DMS114 treated with DMSO at 0.1 percent for 48 hours (cell line): ENCODE data around the gene RPRD1B.

Experiments
- DNase-seq: peaks from one replicate; lab custom pipeline; 2025; ENCODE audit not compliant: unreplicated experiment; lab: John Stamatoyannopoulos, UW

Gene RPRD1B

DNA sequence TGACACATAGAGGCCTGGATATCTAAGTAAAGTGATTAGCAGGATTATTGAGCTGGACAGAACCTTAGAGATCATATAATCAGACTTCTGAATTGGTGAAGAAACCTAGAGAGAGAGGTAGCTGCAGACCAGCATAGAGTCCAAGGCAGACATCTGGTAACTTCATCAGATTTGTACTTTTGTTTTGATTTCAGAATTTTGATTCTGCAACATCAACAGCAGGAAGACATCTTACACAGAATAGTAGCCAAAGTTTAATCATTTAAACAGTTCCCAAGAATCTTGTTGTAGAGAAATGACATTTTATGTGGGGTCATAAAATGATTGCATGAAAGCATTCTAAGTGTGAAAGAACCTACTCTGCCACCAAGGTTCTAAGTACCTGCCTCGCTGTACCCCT lies 39.4 kb downstream of the RPRD1B start:
- no peak for DNase-seq

DNA sequence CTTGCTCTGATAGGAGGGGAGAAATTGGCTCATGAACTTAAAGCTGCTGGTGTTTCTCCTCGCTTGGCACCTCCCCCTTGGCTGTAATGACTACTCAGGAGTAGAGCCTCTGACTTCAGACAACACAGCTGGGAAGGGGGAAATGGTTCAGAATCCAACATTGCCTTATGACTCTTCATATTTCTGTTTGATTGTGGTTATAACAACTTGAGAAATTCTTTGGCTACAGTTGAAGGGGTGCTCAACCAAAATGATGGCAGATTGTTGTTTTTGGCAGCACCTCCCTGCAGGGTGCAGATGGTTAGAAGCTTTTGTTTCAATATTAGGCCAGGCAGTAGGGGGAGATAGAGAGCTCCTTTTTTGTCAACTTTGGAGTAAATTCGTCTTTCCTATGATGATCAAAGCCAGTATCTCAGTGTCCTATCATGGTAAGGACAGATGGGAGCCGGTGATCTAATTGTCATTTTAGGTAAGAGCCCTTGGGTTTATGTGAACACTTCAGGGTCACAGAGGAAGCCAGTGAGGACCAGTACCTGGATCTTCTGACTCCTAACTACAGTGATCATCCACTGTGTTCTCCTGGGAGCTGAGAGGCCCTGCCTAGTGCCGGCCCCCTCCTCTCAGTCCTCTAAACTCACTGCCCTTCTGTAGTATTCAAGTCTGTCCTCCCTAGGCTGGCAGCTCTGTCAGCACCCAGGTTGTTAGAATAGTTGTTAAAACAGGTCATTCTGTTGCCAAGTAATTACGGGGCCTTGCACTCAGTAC lies 39.9 kb downstream of the RPRD1B start:
- no peak for DNase-seq

GRCh38 chr20:38075161-38075998 lies 41.8 kb downstream of the RPRD1B start:
- DNase-seq: no peak

GRCh38 chr20:38076548-38076947 lies 43.0 kb downstream of the RPRD1B start:
- no peak for DNase-seq

GRCh38 chr20:38078084-38078483 lies 44.5 kb downstream of the RPRD1B start:
- no peak for DNase-seq

DNA sequence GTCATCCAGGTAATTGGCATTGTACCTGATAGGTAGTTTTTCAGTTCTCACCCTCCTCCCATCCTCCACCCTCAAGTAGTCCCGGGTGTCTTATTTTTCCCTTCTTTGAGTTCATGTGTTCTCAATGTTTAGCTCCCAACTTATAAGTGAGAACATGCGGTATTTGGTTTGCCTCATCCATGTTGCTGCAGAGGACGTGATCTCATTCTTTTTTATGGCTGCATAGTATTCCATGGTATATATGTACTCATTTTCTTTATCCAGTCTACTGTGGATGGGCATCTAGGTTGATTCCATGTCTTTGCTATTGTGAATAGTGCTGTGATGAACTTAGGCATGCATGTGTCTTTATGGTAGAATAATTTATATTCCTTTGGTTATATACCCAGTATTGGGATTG lies 45.8 kb downstream of the RPRD1B start:
- no peak for DNase-seq

- DNase-seq: no peak
Observed at GRCh38 chr20:38081575-38081974, 48.0 kb downstream of the RPRD1B start.

GRCh38 chr20:38082894-38083293 lies 49.3 kb downstream of the RPRD1B start:
- no peak for DNase-seq

GRCh38 chr20:38083338-38084048 lies 49.9 kb downstream of the RPRD1B start:
- no peak for DNase-seq

- DNase-seq: no peak
Observed at GRCh38 chr20:38084425-38084951, 50.9 kb downstream of the RPRD1B start.

DNA sequence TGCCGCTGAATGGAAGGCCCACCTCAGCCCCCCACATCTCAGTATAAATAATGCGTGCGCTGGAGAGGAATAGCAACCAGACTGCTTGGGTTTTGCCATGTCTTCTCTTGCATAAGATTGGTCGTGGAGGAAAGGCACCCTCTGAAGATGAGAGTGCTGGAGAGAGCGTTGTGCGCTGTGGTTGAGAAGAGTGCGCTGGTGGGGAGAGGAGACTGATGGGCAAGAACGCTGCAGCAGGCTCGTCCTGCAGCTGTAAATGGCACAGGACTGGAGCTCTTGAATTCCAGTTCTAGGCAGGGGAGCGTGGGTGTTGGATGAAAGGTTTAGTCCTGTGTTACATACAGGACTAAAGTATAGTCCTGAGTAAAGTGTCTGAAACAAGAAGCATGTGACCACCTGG lies 51.5 kb downstream of the RPRD1B start:
- DNase-seq: no peak

DNA sequence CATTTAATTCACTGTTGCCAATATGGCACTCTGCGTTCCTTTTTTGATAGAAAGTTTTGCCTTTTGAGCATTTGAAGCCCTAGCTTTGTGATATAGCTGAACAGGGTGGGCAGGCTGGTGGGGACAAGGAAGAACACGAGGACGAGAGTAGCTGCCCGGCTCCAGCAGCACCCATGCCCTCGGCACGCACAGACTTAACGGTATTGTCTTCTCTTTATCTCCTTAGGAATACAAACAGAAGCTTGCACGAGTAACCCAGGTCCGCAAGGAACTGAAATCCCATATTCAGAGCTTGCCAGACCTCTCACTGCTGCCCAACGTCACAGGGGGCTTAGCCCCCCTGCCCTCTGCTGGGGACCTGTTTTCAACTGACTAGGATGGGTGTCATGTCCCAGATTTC lies 56.0 kb downstream of the RPRD1B start:
- DNase-seq: no peak

DNA sequence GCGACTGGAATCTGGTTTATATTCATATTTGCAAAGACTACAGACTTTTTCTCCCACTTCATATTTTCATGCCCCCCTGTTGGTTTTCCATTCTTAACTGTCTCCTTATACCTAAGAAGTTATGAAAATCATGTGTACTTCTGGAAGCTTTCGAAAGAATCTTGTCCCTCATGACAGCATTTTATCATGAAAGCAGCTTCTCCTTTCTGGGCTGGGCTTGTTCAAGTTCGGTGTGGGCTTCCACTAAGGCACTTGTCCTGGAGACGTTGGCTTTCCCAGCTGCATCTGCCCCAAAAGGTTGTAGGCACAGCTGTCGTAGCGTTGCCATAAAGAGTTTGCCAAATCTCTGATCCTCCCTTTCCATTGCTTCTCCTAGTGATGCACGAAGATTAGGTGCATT lies 56.5 kb downstream of the RPRD1B start:
- no peak for DNase-seq

GRCh38 chr20:38091441-38092216 lies 58.1 kb downstream of the RPRD1B start:
- no peak for DNase-seq

GRCh38 chr20:38092260-38092857 lies 58.8 kb downstream of the RPRD1B start:
- DNase-seq: no peak

DNA sequence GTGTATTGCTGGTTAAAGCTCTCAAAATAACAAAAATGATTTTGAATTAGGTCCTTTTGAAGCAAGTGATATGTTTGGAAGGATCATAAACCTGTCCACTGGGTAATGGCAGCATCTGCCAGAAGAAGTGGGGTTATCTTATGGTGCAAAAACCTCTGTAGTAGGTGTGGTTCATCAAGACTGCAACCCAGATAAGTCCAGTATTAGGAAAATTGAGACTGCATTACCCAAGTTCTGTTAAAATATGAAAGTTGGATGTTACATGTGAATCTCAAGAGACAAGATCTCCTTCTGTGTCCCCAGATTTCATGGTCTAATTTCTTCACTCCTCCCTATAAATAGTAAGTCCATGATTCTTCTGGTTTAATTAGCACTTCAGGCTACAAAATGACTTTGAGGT lies 59.4 kb downstream of the RPRD1B start:
- DNase-seq: no peak

GRCh38 chr20:38093641-38094077 lies 60.1 kb downstream of the RPRD1B start:
- DNase-seq: no peak

DNA sequence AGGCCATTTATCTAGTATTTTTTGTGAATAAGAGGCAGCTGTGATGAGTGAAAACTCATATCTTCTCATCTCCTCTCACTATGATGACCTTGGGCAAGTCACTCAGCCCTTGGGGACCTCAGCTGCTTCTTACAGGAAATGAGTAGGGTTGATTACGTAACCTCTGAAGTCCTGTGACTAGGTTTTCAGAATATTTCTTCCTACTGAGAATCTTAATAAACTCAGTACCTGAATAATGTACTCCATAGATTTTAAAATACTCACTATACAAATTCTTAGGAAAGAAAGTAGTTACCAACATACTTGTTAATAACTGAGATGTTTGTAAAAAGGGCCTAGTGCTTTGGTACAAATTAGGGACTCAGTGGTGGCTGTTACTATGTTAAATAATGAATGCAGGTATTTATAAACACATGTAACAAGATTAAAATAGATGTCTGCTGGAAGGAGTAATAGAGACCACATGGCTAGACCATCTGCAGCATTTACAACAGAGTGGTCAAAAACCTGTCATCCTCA lies 60.9 kb downstream of the RPRD1B start:
- no peak for DNase-seq

DNA sequence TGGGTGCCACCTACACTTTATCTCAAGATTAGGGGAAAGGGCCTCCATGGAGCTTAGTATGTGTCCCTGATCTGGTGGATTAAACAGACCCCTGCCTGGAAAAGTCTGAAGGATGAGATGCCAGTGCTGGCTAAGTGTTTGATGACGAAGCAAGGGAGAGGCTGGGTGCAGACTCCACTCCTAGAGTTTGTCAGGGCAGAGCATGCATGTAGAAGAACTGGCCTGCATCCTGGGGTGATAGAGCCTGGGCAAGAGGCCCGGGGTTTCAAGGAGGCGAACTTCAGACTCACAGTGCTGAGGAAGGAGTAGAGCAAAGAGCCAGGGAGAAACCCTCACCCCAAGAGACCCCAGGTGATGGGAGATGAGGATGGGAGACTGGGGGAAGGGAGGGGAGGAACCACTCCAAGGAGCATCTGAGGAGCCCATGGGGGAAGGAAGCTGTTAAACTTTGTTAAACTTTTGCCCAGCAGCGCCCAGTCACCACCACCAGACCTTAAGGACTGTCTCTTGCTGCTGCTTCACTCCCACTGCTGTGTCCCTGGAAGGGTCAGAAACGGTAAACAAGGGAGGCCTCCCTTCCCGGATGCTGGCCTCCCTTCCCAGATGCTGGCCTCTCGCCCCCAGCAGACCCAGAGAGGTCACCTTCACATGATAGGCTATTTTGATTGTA lies 61.6 kb downstream of the RPRD1B start:
- no peak for DNase-seq
